Renal cortical epithelial cell (primary cell): Measurements from ENCODE around the gene OPCML. TPM values are rescaled to one million over a fixed set of nuclear protein-coding genes. Genes with fewer than 3 reads are reported as not detected.

Experiments
- DNase-seq: peaks from one replicate; pipeline ENCODE4 v3.0.0-alpha.2; 2011; ENCODE audit warnings: low read depth
- total RNA-seq: library from RNA; depleted of rRNA; stranded (reverse); fragments of >200 nt; gene quantifications from 2 replicates; pipeline ENCODE4 v1.2.3, GENCODE V29; 2014

Gene OPCML
- total RNA-seq, 1 donor from 2014 or later: not detected

DNA sequence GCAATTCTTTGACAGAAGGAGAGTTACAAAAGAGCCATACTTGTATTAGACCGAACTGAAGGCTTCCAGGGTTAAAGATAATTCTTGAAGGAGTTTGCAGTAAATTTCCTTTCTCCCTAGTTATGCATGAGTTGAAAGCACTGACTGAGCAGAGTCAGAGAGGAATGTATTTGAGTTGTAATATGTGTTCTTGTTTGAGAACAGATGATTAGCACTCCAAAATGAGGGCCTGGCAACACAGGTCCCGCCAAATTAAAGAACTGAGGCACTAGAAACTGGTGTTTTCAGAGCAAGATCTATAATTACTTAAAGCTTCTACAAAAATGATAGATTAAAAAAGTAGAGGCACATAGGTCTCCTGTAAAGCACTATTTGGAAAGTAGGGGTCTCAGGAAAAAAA is 970.4 kb downstream of the OPCML start:
- no peak for DNase-seq

DNA sequence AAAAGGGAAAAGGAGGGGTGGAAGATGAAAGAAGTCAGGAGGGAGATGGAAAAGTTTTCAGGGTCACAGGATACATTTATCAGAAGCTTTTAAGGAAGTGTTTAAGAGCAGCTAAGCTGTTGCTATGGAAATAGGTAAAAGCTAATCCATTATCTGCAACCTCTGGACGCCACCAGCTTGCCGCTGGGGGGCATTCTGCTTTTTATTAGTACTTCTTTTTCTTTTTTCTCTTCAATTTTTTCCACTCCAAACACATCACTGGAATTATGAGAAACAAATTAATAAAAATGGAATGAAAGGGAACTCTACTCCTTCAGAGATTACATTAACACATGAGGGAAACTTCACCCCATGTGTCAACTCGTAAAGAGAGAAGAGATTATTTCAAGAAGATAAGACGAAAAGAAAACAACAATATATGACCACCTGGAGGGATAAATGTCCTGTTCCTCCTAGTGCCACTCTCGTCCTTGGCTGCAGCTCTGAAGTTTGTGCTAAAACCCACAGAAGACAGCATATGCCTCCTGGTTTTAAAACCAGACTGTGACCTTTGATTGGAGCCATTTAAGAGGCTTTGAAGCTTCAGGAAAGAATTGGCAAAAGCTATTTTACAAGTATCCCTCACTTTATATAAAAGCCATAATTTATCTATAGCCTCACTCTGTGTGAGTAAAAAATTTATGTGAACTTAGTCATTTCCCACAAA is 972.8 kb downstream of the OPCML start:
- DNase-seq: no peak

DNA sequence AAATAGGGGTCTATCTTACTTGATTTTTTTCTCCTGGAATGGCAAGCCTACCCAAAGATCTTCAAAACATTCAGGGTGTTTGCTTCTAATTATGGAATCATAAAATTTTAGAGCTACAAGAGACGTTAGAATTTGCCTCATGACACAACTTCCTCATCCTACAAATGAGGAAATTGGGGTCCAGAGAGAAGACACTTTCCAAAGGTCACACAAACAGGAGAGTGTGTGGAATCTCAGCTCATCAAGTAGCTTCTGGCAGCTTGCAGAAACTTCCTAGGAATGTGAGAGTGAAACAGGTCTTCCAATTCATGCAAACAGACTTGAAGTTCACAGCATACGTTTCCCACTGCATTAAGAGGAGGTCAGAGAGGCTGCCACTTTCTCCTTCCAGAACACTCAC is 976.0 kb downstream of the OPCML start:
- DNase-seq: no peak

DNA sequence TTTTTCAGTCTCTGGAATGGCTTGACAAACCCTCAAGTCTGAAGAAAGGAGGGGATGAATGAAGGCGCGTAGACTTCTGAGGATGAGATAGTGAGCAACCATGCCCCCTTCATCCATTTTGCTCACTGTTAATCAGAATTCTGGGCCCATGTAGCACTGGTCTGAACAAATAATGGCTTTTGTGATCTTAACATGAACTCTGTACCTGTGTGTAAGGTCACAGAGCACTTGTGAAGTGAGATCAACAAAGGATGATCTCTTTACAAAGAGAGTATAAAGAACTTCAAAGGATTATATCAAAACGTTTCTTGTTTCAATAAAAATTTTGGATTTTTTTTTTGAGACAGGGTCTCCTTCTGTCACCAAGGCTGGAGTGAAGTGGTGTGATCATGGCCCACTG is 976.7 kb downstream of the OPCML start:
- DNase-seq: no peak

DNA sequence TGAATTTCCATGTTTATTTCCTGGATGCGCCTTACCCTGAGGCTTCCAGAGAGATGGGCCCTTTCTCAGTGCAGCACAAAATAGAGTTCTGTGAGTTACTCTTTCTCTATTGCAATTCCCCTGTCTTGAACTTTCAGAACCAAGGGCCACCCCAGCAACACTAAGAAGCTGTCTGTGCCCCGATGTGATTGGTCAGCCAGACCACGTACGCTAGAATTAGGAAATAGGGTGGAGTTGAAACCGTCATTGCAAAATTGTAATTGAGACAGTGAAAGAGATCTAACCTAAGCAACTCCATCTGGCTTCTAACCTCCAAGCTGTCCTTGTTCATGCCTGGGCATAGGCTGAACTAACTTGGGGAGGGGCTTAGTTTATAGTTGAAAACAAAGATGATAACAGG is 981.3 kb downstream of the OPCML start:
- no peak for DNase-seq

DNA sequence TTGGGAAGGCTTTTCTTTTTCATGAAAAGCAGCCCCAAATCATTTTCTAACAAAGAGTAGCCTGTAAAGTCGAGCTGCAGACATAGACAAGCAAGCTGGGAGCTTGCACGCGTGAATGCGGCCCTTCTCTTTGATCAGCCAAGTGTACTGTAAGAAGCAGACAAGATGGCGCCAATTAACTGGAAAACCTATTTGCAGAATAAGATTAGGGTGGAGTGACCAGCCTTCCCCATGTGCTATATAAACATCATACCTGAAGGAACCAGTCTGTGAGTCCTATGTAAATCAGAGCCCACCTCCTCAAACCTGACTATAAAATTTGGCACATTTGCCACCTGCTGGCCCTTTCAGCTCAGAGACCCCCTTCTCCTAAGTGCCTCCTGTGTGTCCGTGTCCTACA is 982.7 kb downstream of the OPCML start:
- no peak for DNase-seq

DNA sequence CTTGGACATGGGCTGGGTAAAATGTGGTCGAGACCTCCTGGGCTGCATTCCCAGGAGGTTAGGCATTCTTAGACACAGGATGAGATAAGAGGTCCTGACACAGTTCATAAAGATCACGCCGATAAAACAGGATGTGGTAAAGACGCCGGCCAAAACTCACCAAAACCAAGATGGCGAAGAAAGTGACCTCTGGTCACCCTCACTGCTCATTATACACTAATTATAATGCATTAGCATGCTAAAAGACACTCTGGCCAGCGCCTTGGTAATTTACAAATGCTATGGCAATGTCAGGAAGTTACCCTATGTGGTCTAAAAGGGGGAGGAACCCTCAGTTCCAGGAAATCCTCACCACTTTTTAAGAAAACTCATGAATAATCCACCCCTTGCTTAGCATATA is 983.3 kb downstream of the OPCML start:
- no peak for DNase-seq

DNA sequence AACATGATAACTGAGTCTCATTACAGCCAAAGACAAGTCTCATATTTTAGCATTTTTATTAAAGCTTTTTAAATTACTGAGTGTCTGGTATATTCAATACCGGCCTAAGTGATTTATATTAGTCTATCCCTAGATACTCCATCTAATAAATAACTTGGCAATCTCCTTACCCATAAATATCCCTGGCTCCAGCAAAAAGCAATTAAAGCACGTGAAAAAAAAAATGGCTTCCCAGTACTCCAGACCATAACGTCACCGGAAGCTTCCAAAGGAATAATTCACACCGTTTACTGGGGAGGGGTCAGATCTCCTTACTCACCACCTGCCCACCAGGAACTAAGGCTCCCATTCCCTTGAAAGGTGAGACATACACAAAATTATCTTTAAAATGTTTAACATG is 988.3 kb downstream of the OPCML start:
- DNase-seq: no peak

DNA sequence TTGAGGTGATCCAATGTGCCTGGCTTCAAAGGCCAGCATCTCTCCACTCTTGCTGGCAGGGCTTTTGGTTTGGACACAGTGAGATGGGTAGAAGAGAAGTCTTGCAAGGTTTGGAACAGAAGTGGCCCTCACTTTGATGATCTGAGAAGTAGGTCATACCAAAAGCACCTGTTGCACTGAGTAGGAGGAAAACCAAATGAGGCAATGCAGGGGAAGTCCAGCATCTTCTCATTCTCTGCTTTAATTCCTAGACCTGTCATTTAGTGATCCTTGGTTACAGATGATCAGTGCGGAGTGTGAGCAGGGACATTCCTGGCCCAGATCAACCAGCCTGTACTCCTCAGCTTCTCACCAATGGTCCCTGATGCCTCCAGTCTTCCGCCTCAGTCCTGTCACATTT is 990.5 kb downstream of the OPCML start:
- no peak for DNase-seq

DNA sequence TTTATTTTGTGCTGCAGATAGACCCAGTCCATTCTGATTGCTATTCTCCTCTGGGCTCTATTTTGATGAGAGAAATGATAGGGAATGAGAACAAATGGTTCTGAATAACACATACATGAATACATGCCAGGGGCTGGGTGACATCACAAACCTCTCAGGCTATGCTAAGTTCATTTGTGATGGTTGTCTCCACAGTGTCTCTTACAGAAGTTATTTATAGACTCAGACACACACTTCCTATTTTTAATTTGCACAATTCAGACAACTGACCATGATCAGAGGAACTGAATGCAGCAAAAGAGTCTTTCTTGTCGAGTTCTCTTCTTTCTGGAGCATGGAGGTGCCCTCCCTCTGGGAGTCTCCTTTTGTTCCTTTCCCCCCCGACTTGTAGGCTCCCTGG is 991.7 kb downstream of the OPCML start:
- no peak for DNase-seq

DNA sequence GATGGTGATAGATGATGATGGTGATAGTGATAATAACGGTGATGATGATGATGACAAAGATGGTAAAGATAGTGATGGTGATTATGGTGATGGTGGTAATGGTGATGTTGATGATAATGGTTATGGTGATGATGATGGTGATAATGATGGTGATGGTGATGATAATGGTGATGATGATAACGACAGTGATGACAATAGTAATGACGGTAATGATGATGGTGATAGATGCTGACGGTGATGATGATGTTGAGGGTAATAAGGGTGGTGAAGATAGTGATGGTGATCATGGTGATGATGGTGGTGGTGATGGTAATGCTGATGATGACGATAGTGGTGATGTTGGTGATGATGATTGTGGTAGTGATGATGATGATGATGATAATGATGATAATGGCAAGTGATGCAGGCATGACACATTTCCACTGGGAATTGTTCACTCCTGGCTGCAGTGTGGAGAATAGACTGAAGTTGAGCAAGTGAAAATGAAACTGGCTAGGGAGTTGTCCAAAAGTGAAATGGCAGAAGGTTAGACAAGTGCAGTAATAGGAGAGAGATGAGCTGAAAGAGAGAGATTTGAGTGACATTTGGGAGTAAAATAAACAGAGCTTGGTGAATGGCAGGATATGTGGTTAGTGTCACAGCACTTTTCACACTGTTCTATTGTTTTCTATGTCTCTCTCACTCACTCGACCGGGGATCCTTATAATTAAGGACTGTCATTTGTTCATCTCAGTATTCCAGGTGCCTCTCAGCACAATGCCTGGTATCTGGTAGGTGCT is 992.5 kb downstream of the OPCML start:
- no peak for DNase-seq

DNA sequence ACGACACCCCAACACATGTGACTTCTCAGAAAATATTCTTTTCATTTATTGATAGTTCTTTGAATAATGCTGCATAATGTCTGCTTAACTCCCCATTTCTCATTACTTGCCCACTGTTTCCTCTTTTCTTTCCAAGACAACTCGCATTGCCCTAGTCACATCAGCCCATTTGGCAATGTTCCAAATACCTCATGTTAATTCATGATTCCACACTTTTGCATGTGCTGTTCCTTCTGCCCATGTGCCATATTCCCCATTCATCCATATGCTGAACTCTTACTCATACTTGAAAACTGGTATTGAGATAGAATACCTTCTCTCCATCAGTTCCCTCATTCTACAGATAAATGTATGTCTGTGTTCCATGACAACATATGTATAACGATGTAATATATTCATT is 993.7 kb downstream of the OPCML start:
- no peak for DNase-seq

DNA sequence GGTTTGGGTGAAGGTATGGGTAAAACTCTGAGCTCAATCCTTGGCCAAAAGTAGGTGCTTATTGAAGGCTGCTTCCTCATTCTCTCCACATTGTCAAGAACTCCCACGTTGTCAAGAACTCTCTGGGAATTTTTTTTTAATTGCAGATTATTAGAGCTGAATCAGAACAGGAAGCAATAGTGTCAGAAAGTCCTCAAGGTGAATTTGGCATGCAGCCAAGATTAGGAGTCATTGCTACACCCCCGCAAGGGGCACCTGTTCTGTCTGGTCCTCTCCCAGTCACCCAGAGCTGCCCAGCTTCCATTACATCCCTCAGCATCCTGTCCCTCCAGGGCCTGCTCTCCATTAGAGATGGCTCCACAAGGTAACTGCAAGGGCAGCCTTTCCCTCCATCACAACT is 996.5 kb downstream of the OPCML start:
- DNase-seq: no peak

DNA sequence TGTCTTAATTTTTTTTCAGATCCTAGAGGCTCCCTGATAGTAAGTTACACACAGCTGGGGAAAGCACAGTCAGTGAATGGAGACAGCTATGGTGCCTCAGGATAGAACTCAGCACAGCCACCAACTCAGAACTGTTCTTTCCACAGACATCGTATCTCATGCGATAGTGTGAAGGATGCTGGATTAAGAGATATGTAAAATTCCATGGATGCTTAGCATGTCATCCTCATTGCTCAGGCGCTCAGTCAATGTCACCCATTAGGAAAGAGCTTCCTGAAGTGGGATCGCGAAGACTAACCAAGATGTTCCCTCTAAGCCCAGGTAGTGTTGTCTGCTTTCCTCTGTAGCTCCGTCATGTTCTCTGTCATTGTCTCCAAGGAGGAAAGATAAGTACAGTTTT is 1000.4 kb downstream of the OPCML start:
- DNase-seq: no peak

DNA sequence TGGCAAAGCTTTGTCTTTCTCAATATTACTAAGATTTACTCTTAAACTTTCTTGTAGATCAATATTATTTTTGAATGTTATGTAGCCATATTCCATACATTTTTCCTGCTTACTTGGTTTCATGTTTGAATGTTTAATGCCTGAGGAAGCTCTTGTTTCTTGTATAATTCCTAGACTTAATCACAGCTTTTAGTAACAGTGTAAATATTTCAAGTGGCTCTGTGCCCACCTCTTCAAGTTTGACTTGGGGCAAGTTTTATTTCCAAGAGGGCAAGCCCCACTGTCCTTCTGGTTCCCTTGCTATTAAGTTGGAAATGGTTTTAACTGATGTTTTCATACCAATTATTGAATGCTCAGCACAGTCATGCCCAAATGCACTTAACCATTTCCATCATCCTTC is 1004.1 kb downstream of the OPCML start:
- no peak for DNase-seq

DNA sequence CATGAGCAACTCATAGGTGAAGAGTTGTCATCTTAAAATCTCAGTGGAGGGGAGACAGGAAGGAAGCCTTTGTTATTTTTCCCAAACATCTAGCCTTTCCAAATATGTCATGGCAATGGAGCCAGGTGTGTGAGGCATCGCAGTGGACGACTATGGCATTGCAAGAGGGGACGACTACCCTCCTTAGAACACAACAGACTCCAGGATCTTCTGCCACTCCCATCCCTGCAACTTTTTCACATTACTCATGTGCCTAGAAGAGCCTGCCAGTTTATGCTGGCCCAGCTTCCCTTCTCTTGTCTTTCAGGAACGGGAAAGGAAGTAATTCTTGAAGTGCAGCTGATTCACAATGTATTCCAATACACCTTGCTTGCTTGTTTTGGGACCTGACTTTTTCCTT is 1008.4 kb downstream of the OPCML start:
- DNase-seq: no peak

DNA sequence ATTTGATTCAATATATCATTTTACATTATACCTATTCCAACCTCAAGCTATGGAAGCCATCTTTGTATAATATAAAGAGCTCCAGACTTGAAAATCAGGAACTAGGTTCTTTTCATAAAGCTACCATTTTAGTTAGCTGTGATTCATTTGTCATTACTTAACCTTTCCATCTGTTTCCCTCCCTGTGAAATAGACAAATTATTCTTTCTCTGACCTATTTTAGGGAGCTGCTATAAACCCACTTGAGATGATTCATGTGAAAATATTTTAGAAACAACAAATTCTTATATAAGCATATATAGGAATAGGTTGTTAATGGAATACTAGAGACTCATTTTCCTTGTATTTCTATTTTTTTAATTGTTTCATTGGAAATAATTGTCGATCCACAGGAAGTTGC is 1012.1 kb downstream of the OPCML start:
- DNase-seq: no peak

DNA sequence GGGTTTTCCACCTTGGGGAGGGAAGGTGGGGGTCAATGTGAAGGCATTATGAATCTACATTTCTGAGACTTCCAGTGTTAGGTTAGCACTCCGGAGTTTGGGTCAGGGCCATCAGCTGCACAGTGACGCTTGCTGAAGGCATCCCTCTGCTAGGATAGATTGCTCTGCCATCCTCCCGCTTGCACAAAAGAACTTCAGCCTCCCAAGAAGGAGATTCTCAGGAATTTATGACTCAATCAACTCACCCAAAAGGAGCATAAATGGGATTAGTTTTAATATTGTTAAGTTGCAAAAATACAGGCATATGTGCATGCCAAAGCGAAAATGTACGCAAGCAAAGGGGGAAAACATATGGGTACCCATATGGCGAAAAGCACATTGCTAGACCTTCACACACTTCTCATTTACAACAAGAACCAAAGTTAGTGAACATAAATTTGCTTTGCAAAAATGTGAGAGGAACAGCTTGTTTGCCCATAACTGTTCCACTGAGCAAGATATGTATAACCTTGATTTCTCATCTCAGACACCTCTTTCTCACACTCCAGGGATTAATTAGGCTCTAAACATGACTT is 1013.0 kb downstream of the OPCML start:
- no peak for DNase-seq

DNA sequence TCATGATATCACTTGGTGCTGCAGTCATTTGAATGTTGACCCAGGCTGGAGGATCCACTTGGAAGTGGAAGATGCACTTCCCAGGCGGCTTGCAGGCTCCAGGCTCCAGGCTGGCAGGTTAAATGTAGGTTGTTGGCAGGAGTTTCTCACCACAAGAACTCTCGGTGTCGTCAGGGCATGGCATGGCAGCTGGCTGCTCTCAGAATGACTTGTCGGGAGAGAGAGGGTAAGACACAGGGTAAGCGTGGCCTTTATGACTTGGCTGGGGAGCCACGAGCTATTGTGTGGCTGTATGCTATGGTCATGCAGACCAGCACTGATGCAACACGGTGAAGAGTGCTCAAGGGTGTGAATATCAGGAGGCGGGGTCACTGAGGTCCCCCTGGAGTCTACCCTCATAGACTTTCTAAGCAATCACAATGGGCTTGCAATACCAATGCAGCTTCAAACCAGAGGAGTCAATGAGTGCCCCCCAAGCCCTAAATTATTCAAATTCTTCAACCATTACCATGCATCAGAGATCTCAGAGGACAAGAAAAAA is 1027.7 kb downstream of the OPCML start:
- no peak for DNase-seq

DNA sequence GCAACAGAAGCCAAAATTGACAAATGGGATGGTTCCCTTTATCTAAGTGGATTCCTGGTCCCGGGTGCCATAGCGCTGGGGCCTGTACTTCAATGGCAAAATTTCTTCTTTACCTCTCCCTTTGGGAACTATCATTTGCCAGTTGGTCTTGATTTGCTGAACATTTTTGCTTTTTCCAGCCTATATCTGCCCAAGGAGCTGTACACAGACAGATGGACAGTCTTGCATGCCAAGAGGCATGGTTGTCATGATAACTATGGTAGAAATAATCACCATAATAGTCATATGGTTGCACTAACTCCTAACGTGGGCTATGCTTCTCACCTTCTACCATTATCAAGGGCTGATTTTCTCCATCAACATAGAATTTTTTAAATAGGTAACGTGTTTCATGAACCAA is 1030.9 kb downstream of the OPCML start:
- DNase-seq: no peak

DNA sequence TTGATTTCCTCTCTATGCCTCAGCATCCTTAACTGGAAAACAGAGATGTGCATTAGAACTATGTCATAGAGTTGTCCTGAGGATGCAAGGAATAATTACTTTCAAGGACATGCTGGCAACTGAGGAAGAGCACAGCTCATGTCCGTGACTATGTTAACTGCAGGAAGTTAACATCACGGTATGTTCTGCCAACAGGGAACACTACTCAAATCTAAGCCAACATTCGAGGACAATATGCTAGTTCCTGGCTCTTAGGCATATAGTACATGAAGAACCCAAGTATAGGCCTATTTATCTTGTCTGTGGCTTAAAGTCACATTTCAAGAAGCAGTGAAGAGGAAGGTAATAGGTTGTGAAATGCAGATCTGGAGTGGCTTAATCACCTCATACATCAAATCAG is 1032.6 kb downstream of the OPCML start:
- DNase-seq: no peak

DNA sequence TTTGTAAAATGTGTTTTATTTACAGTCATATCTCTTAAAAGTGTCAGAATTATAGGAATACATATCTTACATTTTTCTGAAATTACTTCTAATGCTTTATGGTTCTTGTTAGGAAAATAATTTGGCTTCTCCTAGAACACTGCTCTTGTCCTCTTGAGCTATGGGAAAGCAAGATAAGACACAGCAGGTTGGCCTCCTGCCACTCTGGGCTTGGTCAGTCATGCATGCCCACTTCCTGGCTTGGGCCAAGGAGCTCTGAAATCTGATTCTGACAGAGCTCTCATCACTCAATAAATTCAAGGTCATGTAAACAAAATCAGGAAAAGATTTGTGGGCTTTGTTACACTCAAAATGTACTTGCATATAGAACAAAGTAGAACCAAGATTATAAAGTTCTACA is 1036.0 kb downstream of the OPCML start:
- peak; percentile 10 for DNase-seq

DNA sequence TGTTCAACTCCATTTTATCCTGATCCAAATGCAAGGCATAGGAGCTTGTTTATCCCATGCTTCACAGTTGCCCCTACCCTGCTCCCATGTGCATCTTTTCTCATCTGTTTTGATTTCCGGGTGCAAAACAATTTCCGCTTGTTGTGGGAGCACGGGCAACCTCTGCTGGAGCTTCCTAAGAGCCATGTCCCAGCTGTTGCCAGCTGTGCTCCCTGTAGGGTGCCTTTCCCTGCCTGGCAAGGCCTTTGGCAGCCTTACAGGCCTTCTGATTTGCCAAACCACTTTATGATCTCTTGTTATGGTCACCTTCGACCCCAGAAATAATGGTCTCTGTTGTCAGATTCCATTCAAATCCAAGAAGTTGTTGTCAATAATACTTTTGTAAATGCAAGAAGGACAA is 1038.5 kb downstream of the OPCML start:
- no peak for DNase-seq
